ENCODE results near the gene GRSF1.

Gene GRSF1

DNA sequence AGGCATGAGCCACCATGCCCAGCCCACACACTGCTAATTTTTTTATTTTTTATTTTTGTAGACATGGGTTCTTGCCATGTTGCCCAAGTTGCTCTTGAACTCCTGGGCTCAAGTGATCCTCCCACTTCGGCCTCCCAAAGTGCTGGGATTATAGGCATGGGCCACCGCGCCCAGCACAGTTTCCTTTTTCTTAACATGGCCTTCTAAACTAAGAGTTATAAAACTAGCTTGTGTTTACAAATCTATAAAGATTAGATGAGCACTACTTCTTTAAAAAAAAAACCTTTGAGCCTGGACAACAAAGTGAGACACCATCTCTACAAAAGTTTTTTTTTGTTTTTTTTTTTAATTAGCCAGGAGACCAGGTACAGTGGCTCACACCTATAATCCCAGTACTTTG lies 10.7 kb downstream of the GRSF1 start:
- TF ChIP-seq, protein P1, sequence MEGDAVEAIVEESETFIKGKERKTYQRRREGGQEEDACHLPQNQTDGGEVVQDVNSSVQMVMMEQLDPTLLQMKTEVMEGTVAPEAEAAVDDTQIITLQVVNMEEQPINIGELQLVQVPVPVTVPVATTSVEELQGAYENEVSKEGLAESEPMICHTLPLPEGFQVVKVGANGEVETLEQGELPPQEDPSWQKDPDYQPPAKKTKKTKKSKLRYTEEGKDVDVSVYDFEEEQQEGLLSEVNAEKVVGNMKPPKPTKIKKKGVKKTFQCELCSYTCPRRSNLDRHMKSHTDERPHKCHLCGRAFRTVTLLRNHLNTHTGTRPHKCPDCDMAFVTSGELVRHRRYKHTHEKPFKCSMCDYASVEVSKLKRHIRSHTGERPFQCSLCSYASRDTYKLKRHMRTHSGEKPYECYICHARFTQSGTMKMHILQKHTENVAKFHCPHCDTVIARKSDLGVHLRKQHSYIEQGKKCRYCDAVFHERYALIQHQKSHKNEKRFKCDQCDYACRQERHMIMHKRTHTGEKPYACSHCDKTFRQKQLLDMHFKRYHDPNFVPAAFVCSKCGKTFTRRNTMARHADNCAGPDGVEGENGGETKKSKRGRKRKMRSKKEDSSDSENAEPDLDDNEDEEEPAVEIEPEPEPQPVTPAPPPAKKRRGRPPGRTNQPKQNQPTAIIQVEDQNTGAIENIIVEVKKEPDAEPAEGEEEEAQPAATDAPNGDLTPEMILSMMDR (IDR thresholded peaks at IDR 0.05; ENCODE audit: low read depth, low read length, missing control alignments): no peak
- H3K4me3 ChIP-seq (ENCODE audit: low read depth, low read length): no peak overlapping the region
- no peak for DNase-seq (ENCODE audit: low read depth)
- in situ Hi-C loops (cut with HindIII; ENCODE audit: low sequenced_read_pairs): loop anchor here (25.0 kb wide), 1 partner anchor 158 kb away; the partner anchor contains the start of gene DCK

DNA sequence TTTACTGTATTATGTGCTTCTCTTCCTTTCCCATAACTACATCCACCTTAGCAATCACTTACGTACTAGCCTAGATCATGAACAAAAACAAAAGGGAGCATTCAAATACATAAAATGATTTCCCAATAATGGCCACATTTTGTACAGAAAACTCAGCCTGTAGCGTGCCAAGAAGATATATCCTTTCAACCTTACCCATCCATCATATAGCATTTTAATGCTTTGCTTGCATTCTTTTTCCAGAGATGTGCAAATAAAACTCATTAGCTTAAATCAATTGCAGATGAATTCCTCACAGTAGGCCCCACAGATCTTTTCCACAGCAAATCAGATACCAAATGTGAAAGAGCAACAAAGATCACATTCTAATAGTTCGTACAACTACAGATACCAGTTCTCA lies 20.8 kb downstream of the GRSF1 start:
- in situ Hi-C loops (cut with HindIII; ENCODE audit: low sequenced_read_pairs): no loop called here

DNA sequence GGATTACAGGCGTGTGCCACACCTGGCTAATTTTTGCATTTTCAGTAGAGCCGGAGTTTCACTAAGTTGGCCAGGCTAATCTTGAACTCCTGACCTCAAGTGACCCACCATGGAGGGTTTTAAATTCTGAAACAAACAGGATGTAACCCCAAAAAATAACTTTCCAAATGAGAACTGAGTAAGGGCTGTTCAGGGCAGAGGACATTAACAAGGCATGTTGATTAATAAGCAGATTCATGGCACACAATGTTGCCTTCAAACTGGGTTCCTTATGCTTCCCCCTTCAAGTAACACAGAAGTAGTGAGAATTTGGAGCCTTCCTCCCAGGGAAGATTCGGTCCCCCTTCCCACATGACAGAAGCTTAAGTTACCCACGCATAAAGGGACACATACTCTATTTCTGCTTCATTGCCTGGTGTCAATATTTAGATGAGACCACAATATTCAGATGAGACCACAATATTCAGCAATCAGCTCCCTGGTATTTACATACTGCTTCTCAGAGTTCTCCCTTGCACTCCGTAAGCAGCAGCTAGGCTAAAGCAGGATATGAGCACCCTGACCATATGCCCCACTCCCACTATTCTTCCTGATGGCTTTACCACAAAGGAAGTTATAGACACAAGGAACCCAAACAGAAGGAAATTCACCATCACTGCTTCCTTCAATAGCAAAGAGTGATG lies 21.4 kb downstream of the GRSF1 start:
- no peak overlapping the region for H3K4me3 ChIP-seq (ENCODE audit: low read depth, low read length)
- no peak for DNase-seq (ENCODE audit: low read depth)
- in situ Hi-C loops (cut with HindIII; ENCODE audit: low sequenced_read_pairs): no loop called here
- TF ChIP-seq, protein P1 (IDR thresholded peaks at IDR 0.05; ENCODE audit: low read depth, low read length, missing control alignments): no peak

More for the DNA sequence above, 20.8 kb downstream of the GRSF1 start:
- no peak overlapping the region for H3K4me3 ChIP-seq (ENCODE audit: low read depth, low read length)
- no peak for DNase-seq (ENCODE audit: low read depth)
- TF ChIP-seq, protein P1 (IDR thresholded peaks at IDR 0.05; ENCODE audit: low read depth, low read length, missing control alignments): no peak

DNA sequence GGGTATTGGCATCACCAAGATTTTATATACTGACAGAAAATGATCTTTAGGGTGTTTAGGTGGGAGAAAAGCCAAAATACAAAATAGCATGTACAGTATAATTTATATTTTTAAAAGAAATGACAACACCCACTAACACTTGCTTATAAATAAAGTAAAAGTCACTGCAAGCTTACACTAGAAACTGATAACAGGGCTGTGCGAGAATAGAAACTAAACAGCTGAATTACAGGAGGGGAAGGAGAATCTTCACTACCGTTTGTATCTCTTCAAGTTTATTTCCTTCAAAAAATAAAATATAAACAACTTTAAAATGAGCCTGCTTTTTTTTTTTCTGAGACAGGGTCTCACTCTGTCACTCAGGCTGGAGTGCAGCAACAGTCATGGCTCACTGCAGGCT lies 22.8 kb downstream of the GRSF1 start:
- in situ Hi-C loops (cut with HindIII; ENCODE audit: low sequenced_read_pairs): no loop called here
- no peak overlapping the region for H3K4me3 ChIP-seq (ENCODE audit: low read depth, low read length)
- TF ChIP-seq, protein P1 (IDR thresholded peaks at IDR 0.05; ENCODE audit: low read depth, low read length, missing control alignments): no peak
- DNase-seq (ENCODE audit: low read depth): no peak

DNA sequence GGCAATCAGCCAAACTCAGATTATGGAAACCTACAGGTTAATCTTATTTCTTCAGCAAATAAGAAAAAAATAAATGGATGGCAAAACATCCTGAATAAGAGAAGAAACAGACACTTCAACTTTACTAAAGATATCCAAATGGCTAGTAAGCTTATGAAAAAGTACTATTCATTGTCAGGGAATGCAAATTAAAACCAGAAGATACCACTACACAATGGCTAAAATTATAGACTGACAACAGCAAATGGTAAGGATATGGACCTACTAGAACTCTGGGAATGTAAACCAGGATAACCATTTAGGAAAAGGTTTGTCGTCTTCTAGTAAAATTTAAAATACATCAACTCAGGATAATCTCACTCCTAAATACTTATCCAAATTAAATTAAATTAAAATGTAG lies 24.3 kb downstream of the GRSF1 start:
- DNase-seq (ENCODE audit: low read depth): no peak
- H3K4me3 ChIP-seq (ENCODE audit: low read depth, low read length): no peak overlapping the region
- in situ Hi-C loops (cut with HindIII; ENCODE audit: low sequenced_read_pairs): no loop called here
- TF ChIP-seq, protein P1 (IDR thresholded peaks at IDR 0.05; ENCODE audit: low read depth, low read length, missing control alignments): no peak

DNA sequence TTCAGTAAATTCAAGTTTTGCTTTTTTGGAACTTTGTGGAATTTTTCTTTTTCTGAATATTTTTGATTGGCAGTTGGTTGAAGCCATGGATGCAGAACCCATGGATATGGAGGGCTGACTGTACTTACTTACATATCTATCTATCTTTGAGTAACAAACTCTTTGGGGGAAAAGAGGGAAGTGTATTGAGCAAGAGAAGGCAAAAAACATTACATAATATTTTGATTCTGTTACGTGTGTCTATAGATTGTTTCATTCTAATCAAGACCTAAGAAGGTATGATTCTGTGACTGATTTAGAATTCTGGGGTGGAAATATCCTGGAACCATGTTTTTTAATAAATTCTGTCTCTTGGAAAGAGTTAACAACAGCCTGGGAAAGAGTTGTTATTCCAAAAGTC lies 31.5 kb downstream of the GRSF1 start:
- H3K4me3 ChIP-seq (ENCODE audit: low read depth, low read length): no peak overlapping the region
- DNase-seq (ENCODE audit: low read depth): no peak
- in situ Hi-C loops (cut with HindIII; ENCODE audit: low sequenced_read_pairs): no loop called here
- TF ChIP-seq, protein P1 (IDR thresholded peaks at IDR 0.05; ENCODE audit: low read depth, low read length, missing control alignments): no peak

Measured in astrocyte of the cerebellum (primary cell).